ENCODE data around the gene AKT3.

DNA sequence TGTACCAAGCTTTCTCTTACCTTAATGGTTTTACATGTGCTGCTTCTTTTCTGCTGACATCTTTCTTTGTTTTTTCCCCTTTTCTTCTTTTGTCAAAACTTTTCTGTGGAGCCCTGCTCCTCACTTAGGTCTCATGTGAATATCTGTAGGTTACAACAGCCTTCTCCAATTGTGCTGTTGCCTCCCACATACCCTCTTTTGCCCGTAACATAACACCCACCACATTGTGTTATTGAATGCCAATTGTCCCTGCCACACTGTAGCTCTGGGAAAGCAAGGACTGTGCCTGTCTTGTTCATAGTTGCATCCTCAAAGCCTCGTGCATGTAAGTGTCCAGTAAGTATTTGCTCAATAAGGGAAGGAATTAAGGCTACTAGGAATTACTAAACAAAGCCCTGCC, 46.3 kb upstream of the AKT3 start:
- no peak for TF ChIP-seq POLR2AphosphoS5 (IDR thresholded peaks at IDR 0.05; ENCODE audit: low read depth, low read length)
- TF ChIP-seq SIN3A (IDR thresholded peaks at IDR 0.05; ENCODE audit: borderline replicate concordance, insufficient read depth, low read length): no peak
- TF ChIP-seq, protein P1, sequence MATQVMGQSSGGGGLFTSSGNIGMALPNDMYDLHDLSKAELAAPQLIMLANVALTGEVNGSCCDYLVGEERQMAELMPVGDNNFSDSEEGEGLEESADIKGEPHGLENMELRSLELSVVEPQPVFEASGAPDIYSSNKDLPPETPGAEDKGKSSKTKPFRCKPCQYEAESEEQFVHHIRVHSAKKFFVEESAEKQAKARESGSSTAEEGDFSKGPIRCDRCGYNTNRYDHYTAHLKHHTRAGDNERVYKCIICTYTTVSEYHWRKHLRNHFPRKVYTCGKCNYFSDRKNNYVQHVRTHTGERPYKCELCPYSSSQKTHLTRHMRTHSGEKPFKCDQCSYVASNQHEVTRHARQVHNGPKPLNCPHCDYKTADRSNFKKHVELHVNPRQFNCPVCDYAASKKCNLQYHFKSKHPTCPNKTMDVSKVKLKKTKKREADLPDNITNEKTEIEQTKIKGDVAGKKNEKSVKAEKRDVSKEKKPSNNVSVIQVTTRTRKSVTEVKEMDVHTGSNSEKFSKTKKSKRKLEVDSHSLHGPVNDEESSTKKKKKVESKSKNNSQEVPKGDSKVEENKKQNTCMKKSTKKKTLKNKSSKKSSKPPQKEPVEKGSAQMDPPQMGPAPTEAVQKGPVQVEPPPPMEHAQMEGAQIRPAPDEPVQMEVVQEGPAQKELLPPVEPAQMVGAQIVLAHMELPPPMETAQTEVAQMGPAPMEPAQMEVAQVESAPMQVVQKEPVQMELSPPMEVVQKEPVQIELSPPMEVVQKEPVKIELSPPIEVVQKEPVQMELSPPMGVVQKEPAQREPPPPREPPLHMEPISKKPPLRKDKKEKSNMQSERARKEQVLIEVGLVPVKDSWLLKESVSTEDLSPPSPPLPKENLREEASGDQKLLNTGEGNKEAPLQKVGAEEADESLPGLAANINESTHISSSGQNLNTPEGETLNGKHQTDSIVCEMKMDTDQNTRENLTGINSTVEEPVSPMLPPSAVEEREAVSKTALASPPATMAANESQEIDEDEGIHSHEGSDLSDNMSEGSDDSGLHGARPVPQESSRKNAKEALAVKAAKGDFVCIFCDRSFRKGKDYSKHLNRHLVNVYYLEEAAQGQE (IDR thresholded peaks at IDR 0.05; ENCODE audit: insufficient read depth in 1 of 2, low read depth in 2 of 2, low read length in 2 of 2): no peak
- no peak for TF ChIP-seq TAF1 (IDR thresholded peaks at IDR 0.05; ENCODE audit: borderline replicate concordance, insufficient read depth, low read length)
- TF ChIP-seq FOXP2 (optimal IDR thresholded peaks at IDR 0.05; ENCODE audit: borderline replicate concordance, extremely low read depth, extremely low read length, insufficient read depth): no peak
